K562 (cell line): Measurements from ENCODE around the gene ATMIN. TPM values are rescaled to one million over a fixed set of nuclear protein-coding genes. Genes with fewer than 3 reads are reported as not detected.
A peak's percentile ranks its signal among the peaks of the same experiment; 100 is the strongest.

Experiments
- ATF4 ChIP-seq: fragments of 450-650 bp; formaldehyde crosslinking; IDR thresholded peaks from 2 replicates; pipeline ENCODE4 v1.4.0; 2022; ENCODE audit warnings: mild to moderate bottlenecking, moderate library complexity
- BCL6 ChIP-seq: fragments of 250-450 bp; sonication (Bioruptor Pico); IDR thresholded peaks from 2 replicates; pipeline ENCODE4 v1.4.0; 2020
- CCNT2 ChIP-seq: IDR thresholded peaks from 2 replicates; pipeline ENCODE4 v1.6.1; 2011; ENCODE audit warnings: borderline replicate concordance, low read depth, mild to moderate bottlenecking, moderate library complexity, mixed read lengths, low read length; ENCODE audit not compliant: insufficient read length; ENCODE audit errors: extremely low read depth
- CGGBP1 ChIP-seq: fragments of 250-450 bp; sonication (Bioruptor Pico); IDR thresholded peaks from 2 replicates; pipeline ENCODE4 v1.9.0; 2021; ENCODE audit warnings: mild to moderate bottlenecking
- CREBBP ChIP-seq: IDR thresholded peaks from one replicate; pipeline ENCODE4 v1.6.1; 2012; ENCODE audit warnings: low read depth, mild to moderate bottlenecking, control low read depth, inconsistent platforms, low read length
- GABPB1 ChIP-seq: sonication (generic); formaldehyde crosslinking; IDR thresholded peaks from 2 replicates; pipeline ENCODE4 v1.8.0; 2022; ENCODE audit warnings: mild to moderate bottlenecking, missing genetic modification reagents
- GTF2F1 ChIP-seq: IDR thresholded peaks from 2 replicates; pipeline ENCODE4 v1.6.1; 2011; ENCODE audit warnings: low read depth, low read length, improper control_type of control experiment
- JUNB ChIP-seq: fragments of 450-650 bp; formaldehyde crosslinking; conservative IDR thresholded peaks from 2 replicates; pipeline ENCODE4 v1.4.0; 2020; ENCODE audit warnings: mild to moderate bottlenecking
- MXI1 ChIP-seq: IDR thresholded peaks from 2 replicates; pipeline ENCODE4 v1.6.1; 2011; ENCODE audit warnings: low read depth, mild to moderate bottlenecking, improper control_type of control experiment, low read length
- NELFE ChIP-seq: IDR thresholded peaks from 2 replicates; pipeline ENCODE4 v1.6.1; 2011; ENCODE audit warnings: mild to moderate bottlenecking; ENCODE audit not compliant: insufficient read depth, insufficient read length
- PTBP1 ChIP-seq: fragments of 200-400 bp; formaldehyde crosslinking; IDR thresholded peaks from 2 replicates; pipeline ENCODE4 v1.6.1; 2017; ENCODE audit warnings: low read depth, low read length
- TAL1 ChIP-seq: fragments of 450-650 bp; IDR thresholded peaks from 2 replicates; pipeline ENCODE4 v1.6.1; 2016; ENCODE audit warnings: mild to moderate bottlenecking
- TGIF2 ChIP-seq: sonication (generic); formaldehyde crosslinking; IDR thresholded peaks from 2 replicates; pipeline ENCODE4 v1.8.1; 2022; ENCODE audit warnings: mild to moderate bottlenecking, missing genetic modification reagents, moderate library complexity
- ZBTB11 ChIP-seq, 3 experiments: fragments of 200-800 bp in 1 of 3; fragments of 250-450 bp in 1 of 3; fragments of 450-650 bp in 1 of 3; sonication (Bioruptor Pico) in 1 of 3; sonication (Bioruptor generic) in 1 of 3; formaldehyde crosslinking in 1 of 3; IDR thresholded peaks; 2 replicates each; pipeline versions ENCODE4 v1.6.1 to v1.8.0; 2016 to 2022; ENCODE audit warnings: mild to moderate bottlenecking in 2 of 3, missing genetic modification characterization in 2 of 3, missing compliant biosample characterization in 1 of 3, moderate library complexity in 1 of 3
- ZBTB7A ChIP-seq: IDR thresholded peaks from 2 replicates; pipeline ENCODE4 v1.6.1; 2011; ENCODE audit warnings: low read depth, mild to moderate bottlenecking, low read length, moderate library complexity, borderline replicate concordance; ENCODE audit not compliant: control insufficient read depth
- ZHX1 ChIP-seq: fragments of 150-350 bp; conservative IDR thresholded peaks from 2 replicates; pipeline ENCODE4 v1.6.1; 2014; ENCODE audit warnings: low read length
- ZNF212 ChIP-seq: fragments of 450-650 bp; formaldehyde crosslinking; IDR thresholded peaks from 2 replicates; pipeline ENCODE4 v1.4.0; 2020; ENCODE audit warnings: mild to moderate bottlenecking
- ZNF24 ChIP-seq: fragments of 450-650 bp; IDR thresholded peaks from 2 replicates; pipeline ENCODE4 v1.6.1; 2016
- ZNF589 ChIP-seq: fragments of 200-800 bp; sonication (Bioruptor generic); IDR thresholded peaks from 2 replicates; pipeline ENCODE4 v1.6.1; 2016; ENCODE audit warnings: low read depth, missing genetic modification characterization, missing compliant biosample characterization
- ZNF75A ChIP-seq: fragments of 450-650 bp; formaldehyde crosslinking; IDR thresholded peaks from 2 replicates; pipeline ENCODE4 v1.4.0; 2020; ENCODE audit warnings: mild to moderate bottlenecking
- ZNF77 ChIP-seq: fragments of 250-450 bp; sonication (Bioruptor Pico); IDR thresholded peaks from 2 replicates; pipeline ENCODE4 v1.5.0; 2020
- polyA plus RNA-seq, 8 experiments: library from polyadenylated mRNA; depleted of rRNA in 4 of 8; stranded (reverse) in 5 of 8; unstranded in 3 of 8; fragments of >200 nt; fragmentation: Nextera tagmentation in 2 of 8; fragmentation: Illumina TruSeq in 1 of 8; extraction: Ambion mirVana in 2 of 8; extraction: Trizol in 1 of 8; gene quantifications; 2 replicates each; pipeline versions ENCODE4 v1.2.1 to v1.2.3, GENCODE V29; 2011 to 2014; ENCODE audit warnings: inconsistent platforms in 1 of 8, missing spikeins in 1 of 8
- total RNA-seq, 7 experiments: library from RNA; depleted of rRNA in 6 of 7; stranded (reverse); fragments of >200 nt in 6 of 7; fragmentation: Illumina TruSeq in 2 of 7; extraction: Trizol in 2 of 7; gene quantifications; 2 replicates each; pipeline versions ENCODE4 v1.2.1 to v1.2.3, GENCODE V29; 2011 to 2021; ENCODE audit warnings: low replicate concordance in 1 of 7

ATMIN gene
- total and polyA plus RNA-seq, 9 of the 15 experiments (the other 6 are each of a cell fraction or from before 2014, with no cell fraction given) = 6.7 to 40.9 (median 23.4) TPM

- TF ChIP-seq CGGBP1 (no peak), TGIF2 (CRISPR knock-in tag) (no peak), GTF2F1 (no peak; the same call in 1 of the 2 replicates), JUNB (CRISPR knock-in tag) (0 out of 2 replicates have a peak, but pooled peaks have one; percentile 2), CREBBP (no peak), PTBP1 (no peak), BCL6 (CRISPR knock-in tag) (no peak), ZBTB11 (CRISPR knock-in tag; IDR thresholded peaks at IDR 0.05) (peak; percentile 90 to 98 (median 97)), ZNF212 (CRISPR knock-in tag) (no peak), ATF4 (CRISPR knock-in tag) (no peak), ZHX1 (no peak), ZNF75A (CRISPR knock-in tag) (0 out of 2 replicates have a peak, but pooled peaks have one; percentile 70), TAL1 (no peak), ZNF77 (CRISPR knock-in tag) (no peak), ZNF24 (no peak), GABPB1 (CRISPR knock-in tag) (peak; percentile 99), MXI1 (peak; percentile 97), NELFE (no peak), CCNT2 (peak; percentile 17), ZNF589 (peak; percentile 60; the same call in 1 of the 2 replicates), ZBTB7A (peak; percentile 95)
Measured at GRCh38 chr16:81077076-81077940, 41.7 kb downstream of the ATMIN start, which contains the start of gene C16orf46 (continued).
